ENCODE data around the gene ZNF787. TPM values are rescaled to one million over a fixed set of nuclear protein-coding genes. Genes with fewer than 3 reads are reported as not detected.

The ZNF787 gene
- total RNA-seq, 1 donor from 2014 or later: 29.5 TPM

DNA sequence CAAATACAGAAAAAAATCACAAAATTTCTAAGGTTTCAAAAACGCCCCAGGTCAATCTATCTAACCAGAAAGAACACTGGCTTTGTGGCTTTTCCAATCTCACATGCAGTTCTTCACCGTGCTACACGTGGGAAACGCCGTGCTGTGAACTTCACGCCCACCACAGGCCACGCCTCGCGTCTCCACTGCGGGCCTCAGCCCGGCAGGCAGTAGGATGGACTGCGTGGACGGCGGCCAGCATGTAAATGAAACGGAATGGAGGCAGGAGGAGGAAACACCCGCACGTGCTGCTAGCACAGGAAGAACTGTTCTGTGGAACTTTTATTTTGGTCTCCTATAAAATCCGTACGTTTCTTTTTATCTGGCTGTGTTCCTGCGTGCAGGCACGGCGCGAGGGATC is 23.8 kb downstream of the ZNF787 start:
- intact Hi-C loops (cut with DNase I): no loop called here
- no peak for DNase-seq (ENCODE audit: low spot score)

GRCh38 chr19:56096665-56097064 is 24.4 kb downstream of the ZNF787 start:
- no peak for DNase-seq (ENCODE audit: low spot score)

GRCh38 chr19:56094449-56094848 is 26.6 kb downstream of the ZNF787 start:
- no peak for DNase-seq (ENCODE audit: low spot score)

More at GRCh38 chr19:56096665-56097064, 24.4 kb downstream of the ZNF787 start:
- intact Hi-C loops (cut with DNase I): no loop called here

GRCh38 chr19:56092685-56093631 is 28.1 kb downstream of the ZNF787 start:
- intact Hi-C loops (cut with DNase I): no loop called here
- no peak for DNase-seq (ENCODE audit: low spot score)

More at GRCh38 chr19:56094449-56094848, 26.6 kb downstream of the ZNF787 start:
- intact Hi-C loops (cut with DNase I): no loop called here

- no peak for DNase-seq (ENCODE audit: low spot score)
- intact Hi-C loops (cut with DNase I): no loop called here
Measured at GRCh38 chr19:56091751-56092546, 29.1 kb downstream of the ZNF787 start.

DNA sequence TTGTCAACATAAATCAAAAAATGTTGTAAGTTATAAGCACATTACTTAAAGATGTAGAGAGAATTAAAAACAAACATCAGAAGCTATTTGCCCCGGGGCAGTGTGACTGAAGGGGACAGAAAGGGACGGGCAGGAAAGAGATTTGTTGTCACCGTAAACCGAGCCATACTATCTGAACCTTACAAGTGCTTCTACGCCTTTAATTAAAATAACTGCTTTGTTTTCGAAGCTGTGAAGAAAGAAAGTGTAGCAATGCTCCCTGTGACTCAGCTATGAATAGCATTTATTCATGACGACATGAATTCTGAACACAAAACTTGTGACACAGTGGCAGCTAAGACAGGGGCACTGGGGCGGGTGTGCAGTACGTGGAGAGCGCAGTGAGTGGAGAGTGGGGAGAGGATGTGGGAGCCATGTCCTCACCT is 30.0 kb downstream of the ZNF787 start:
- intact Hi-C loops (cut with DNase I): no loop called here
- DNase-seq (ENCODE audit: low spot score): no peak

DNA sequence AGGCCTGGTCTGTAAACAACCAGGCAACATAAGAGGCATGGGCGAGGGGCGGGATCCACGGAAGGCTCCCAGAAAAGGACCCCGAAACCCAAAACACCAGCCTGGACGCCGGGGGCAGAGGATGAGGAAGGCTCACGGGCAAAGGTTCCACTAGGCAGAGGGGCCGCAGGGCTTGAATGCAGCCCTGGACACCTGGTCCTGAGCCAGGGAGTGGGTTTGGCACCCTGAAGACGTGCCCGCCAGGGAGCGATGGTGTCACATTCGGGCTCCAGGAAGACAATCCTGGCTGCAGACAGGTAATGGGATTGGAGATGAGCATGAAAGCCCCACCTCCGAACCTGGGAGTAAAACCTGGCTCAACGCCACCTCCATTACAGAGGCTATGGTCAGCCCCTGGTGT is 31.8 kb downstream of the ZNF787 start:
- DNase-seq (ENCODE audit: low spot score): no peak
- intact Hi-C loops (cut with DNase I): no loop called here

DNA sequence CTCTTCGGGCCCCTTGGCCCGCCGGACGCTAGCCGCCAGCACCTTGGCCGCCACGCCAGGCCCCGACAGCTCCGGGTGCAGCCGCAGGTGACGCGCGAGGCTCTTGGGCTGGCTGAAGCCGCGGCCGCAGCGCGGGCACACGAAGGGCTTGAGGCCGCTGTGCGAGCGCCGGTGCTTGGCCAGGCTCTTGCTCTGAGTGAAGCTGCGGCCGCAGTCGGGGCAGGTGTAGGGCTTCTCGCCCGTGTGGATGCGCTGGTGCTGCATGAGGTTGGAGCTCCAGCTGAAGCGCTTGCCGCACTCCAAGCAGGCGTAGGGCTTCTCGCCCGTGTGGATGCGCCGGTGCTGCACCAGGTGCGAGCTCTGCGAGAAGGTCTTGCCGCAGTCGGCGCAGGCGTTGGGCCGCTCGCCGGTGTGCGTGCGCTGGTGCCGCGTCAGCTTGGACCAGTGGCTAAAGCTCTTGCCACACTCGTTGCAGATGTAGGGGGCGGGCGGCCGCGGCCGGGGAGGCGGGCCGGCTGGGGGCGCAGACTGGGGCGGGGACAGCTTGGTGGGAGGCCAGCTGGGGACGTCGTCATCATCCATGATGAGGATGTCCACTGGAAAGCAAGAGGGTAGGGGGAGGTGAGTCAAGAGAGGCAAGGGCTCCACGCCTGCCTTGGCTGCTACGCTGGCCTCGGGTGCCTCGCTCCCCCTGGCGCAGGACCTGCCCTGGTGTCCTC is 32.4 kb downstream of the ZNF787 start:
- no peak for DNase-seq (ENCODE audit: low spot score)
- intact Hi-C loops (cut with DNase I): no loop called here

DNA sequence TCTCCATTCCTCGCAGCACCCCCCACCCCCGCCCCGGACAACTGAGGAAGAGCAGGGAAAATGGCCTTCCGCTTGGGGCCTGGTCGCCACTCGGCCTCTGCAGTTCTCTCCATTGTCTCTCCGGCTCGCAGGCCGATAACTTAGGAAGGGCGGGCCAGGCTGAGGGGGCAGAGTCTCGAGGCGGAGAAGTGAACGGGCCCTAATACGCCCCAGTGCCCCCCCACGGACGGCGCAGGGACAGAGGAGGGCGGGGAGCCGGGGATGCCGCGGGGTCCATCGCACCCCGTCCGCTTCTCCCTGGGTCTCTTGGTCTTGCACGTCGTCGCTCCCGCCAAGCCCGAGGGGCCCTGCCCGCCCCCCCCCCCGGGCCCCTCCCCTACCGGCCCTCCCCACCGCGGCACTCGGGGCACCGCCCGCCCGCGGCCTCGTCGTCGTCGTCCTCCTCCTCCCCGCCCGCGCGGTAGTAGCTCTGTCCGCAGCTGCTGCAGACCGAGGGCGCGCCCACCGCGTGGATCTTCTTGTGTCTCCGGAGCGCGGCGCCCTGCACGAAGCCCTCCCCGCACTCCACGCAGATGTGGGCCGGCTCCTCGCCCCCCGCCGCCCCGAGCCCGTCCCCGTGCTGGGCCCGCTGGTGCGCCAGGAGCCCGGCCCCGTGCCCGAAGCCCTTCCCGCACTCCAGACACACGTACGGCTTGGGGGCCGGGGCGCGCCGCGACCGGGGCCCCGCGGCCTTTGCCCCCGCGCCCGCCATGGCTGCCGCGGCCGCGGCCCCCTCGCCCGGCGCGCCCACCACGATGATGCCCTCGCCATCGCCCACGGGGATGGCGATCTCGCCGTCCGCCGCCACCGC is 33.2 kb downstream of the ZNF787 start:
- intact Hi-C loops (cut with DNase I): no loop called here
- no peak for DNase-seq (ENCODE audit: low spot score)

DNA sequence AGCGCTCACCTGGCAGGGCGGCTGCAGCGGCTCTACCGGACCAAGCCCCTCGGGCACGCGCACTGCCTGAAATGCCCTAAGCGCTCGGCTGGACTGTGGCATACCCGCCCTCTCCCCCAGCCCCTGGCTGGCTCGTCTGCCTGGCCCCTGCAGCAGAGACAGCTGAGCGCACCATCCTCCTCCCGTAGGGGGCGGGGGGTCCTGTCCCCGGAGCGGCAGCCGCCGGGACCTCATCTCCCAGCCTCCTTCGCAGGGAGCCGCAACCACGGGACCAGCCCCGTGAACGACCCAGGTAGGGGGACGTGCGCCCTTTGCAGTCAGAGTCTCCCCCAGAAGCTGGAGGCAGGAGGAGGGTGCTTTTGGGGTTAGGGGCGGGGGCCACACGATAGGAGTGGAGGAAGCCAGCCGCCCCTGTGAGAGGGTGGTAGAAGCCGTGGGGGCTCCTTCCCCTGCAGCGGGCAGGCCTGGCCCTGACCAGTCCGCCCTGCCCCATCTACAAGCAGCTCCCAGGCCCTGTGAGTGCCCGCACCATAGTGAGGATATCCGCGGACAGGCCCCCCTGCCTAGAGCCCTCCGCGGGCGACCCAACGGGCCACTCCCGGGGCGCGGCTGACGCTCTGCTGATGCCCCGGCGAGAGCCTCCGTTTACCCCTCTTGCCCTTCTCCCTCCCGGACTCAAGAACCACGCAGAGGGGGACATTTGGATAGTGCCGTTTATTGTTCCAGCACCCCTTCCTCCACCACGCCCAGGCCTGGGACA is 34.2 kb downstream of the ZNF787 start:
- intact Hi-C loops (cut with DNase I): no loop called here
- DNase-seq (ENCODE audit: low spot score): no peak

DNA sequence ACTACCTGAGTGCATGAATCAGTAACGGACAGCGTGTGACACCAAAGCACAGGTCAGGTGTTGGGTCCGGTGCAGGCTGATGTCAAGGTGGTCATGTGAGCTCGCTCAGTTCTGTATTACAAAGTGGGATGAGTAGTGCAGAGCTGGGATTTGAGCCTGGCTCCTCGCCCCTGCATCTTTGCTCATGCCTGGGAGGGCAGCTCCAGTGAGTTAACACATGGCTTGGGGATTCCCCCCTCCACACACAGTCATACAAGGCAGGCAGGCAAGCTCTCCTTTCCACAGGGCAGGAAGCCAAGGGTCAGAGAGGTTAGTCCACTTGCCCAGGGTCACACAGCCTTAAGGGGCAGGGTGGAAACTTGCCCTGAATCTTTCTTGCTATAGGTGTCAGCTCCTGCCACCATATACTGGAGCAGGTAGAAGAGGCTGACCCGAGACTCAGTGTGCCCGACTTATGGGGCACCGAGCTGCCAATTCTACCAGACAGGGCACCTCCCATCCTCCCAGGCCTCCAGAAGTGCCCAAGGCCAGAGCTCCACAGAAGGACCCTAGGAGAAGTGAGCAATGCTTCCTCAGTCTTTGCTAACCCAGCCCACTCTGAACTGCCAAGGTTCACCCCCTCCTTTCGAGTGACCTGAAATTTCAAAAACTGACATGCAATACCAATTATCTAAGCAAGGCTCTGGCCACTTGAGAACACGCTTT is 35.4 kb downstream of the ZNF787 start:
- no peak for DNase-seq (ENCODE audit: low spot score)
- intact Hi-C loops (cut with DNase I): no loop called here

GRCh38 chr19:56084835-56085536 is 36.1 kb downstream of the ZNF787 start:
- intact Hi-C loops (cut with DNase I): no loop called here
- DNase-seq (ENCODE audit: low spot score): no peak

GRCh38 chr19:56083668-56084067 is 37.4 kb downstream of the ZNF787 start:
- DNase-seq (ENCODE audit: low spot score): no peak
- intact Hi-C loops (cut with DNase I): no loop called here

GRCh38 chr19:56080669-56081401 is 40.3 kb downstream of the ZNF787 start:
- peak; percentile 90 for DNase-seq (ENCODE audit: low spot score)
- intact Hi-C loops (cut with DNase I): no loop called here

DNA sequence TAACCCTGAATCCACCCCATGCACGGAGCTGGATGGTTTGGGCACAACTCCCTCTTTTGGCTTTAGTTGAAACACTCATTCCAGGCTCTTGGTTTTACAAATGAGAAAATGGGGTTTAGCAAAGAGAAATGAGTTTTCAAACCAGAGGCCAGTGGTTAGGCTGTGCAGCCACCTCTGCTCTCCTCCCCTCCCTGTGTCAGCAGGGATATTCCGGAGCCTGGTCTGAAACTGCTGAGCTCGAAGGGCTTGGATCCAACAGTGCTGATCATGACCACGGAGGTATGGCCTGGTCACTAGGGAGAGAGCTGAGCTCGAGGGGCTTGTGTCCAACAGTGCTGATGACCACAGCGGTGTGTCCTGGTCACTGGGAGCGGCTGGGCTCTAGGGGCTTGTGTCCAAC is 41.5 kb downstream of the ZNF787 start:
- DNase-seq (ENCODE audit: low spot score): no peak
- intact Hi-C loops (cut with DNase I): loop anchor here (5.0 kb wide), 1 partner anchor 253 kb away; no protein-coding TSS in a partner anchor

- intact Hi-C loops (cut with DNase I): loop anchor here (1.0 to 5.0 kb wide), 2 partner anchors 96 to 256 kb away; no protein-coding TSS in a partner anchor
- no peak for DNase-seq (ENCODE audit: low spot score)
Measured at GRCh38 chr19:56076498-56076897, 44.6 kb downstream of the ZNF787 start.
